Stimulated activated CD8-positive, alpha-beta memory T cell treated with anti-CD3 and anti-CD28 coated beads, Interleukin-2, amount 100 ng/mL, for 48 hours (primary cell): ENCODE data around the gene UGDH.
"Not testable (repeated sequence)": the region's sequence is repeated elsewhere in the genome, so short reads cannot be mapped to it uniquely, and the experiment has no call there.

Source experiments
- DNase-seq, 2 donors: peaks; one replicate each; pipeline ENCODE4 v3.0.0-alpha.2; 2020; ENCODE audit warnings: low read depth in 2 of 2

UGDH gene

DNA sequence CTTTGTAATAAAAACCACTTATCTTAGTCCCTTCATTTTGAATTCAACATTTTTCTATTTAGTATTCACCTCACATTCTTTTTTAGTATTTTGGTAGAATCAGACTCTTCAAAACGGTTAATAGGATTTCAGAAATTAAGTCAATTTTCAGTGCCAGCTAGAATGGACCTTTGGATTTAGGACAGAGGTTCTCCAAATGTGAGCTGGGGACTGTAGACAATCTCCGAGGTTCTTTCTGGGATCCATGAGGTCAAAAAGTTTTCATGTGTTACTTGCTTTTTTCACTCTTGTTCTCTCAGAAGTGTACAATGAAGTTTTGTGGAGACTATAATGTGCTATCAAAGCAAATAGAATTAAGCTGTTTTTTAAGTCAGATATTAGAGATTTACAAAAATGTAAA is 2.3 kb upstream of the UGDH start:
- no peak for DNase-seq

DNA sequence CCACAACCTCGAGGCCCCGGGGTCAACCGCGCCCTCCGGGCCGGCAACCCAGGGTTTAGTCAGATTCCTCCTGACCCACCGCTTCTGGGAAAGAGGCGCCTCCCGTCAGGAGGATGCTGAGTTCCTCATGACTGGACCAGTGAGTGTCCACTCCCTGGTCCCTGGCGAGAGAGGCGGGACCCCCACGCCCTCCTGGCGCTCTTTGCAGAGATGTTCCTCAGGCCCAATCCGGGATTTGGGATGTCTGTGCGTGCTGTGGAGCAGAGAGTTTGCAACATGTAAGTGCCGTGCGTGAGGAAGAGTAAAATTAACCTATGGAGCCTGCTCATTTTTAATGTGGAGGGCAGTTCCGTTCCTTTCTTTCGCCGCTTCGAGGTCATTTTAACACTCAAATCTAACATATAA is 824 bp upstream of the UGDH start:
- DNase-seq, result no peak

DNA sequence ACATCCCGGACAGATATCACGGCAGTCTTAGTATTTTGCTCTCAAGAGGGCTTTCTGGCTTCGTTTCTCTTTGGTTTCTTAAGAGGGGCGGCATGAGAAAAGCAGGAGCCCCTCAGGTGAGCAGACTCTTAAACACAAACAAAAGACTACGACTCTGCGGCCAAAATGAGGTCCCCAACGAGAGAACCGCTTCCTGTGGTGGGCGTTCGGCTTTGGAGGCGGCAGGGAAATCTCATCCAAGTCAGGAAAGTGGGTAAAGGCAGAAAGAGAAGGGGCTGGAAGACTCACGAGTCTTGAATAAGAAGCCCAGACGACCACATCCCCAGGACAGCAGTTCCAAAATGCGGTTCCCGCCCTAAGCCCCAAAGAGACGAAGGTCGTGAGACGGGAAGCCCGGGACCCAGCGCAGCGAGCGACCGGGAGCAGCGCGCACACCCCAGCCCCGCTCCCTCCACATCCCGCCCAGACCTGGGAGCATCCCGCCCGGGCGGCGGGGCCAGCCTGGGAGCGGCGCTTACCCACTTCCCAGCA is 409 bp downstream of the UGDH start:
- peak; percentile 7 to 9 for DNase-seq

DNA sequence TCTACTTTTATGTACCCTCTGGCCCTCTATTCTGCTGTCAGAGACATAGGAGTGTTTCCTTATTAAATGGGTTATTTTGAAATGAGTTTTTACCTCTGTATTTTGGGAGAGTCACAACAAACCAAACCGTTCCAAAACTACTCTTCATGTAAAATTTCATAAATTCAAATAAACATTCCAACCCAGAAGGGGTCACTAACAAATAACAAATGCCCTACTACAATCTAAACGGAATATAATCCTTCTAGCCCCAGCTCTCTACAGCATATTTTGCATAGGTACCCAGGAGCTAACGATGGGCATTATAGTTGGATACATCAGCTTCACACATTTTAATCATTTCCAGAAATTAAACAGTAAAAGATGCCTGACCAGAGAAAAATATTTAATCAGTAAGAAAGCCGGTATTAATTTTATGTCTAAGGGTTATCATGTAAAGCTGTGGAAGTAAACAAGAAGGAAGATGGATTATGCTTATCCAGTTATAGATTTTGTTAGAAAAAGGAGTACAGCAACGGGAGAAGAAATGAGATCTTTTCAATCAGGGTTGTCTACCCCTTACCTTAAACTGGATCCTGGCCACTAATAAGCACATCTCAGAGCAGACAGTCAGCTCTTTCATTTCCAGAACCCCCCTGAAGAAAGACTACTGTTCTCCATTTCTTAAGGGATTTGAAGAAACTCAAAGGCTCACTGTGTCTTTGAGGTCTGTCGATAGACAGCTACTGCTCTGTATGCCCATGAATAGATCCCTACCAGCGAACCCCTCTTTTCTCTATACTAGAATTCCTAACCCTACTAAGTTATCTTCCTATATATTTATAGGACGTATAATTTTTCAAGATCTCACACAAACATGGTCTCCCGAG is 1.2 kb downstream of the UGDH start:
- DNase-seq, result no peak

DNA sequence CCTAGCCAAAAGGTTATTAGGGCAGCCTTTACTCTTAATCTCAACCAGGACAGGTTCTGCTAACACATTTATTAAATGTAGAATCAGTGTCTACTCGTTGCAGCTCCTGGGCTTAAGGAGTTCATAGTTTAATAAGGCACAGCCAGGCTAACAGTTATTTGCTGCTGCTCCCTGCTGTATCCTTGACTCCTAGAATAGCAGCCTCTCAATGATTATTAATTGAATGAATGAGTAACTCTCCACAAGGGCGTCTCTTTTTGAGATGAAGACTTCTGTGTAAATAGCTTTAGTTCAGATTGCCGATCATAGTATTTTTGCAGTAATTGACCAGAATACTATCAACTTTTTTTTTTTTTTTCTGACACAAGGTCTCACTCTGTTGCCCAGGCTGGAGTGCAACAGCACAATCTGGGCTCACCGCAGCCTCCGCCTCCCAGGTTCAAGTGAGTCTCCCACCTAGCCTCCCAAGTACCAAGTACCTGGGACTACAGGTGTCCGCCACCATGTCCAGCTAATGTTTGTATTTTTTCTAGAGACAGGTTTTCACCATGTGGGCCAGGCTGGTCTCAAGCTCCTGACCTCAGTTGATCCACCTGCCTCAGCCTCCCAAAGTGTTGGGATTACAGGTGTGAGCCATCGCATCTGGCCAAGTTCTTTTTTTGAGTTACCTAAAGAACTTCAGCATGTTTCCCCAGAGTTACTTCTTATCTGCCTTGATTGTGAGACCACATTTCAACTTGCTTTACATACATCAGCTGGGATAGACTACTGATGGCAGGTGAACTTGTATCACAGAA is 2.9 kb downstream of the UGDH start:
- DNase-seq, result no peak

DNA sequence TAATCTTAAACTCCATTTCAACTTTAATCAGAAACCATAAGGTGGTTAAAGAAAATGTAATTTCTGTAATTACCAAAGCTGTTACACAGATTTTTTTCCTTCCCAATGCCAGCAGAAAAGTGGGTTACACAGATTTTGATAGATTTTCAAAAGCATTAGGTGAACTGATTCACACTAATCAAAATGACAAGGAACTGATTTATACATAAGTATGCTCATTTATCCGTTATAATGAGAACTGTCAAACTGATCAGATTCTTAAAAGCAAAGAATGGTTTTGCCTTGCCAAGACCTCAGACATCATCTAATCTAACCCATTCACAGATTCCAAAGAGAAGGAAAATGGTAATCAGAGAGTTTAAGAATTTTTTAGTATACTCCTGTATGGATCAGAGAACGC is 5.2 kb downstream of the UGDH start:
- no peak for DNase-seq

DNA sequence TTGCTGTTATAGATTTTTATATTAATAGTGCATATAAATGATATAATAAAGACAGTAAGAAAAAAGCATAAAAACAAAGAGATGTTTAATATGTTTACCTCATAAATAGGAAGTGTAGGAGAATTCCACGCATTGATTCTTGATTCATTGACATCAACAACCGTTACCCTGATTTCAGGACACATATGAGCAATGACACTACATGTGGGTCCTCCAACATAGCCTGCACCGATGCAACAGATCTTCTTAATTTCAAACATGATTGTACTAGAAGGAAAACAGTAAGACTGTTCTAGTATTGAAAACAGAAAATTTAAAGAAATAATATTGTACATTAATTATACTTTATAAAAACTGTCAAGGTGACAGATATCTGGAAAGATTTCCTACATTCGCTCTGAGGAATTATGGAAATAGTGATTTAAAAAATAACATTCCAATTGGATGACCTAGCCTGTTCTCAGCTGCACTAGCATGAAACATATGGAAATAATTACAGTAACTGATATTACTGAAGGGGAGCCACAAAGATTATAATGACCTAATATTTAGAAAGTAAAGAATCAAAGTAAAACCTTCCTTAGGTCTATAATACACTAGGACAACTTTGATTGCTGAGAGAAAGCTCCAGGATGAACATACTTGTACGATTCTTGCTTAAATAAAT is 5.9 kb downstream of the UGDH start:
- DNase-seq, result no peak

DNA sequence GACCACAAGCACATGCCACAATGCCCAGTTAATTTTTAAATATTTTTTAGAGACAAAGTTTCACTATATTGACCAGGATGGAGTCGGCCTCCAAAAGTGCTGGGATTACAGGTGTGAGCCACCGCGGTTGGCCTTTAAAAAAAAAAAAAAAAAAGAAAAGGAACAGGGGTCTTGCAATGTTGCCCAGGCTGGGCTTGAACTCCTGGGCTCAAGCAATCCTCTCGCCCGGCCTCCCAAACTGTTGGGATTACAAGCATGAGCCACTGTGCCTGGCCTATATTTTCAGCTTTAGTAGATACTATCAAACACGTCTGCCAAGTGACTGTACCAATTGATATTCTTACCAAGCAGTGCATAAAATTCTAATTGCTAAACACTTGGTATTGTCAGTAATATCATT is 8.8 kb downstream of the UGDH start:
- no peak for DNase-seq

DNA sequence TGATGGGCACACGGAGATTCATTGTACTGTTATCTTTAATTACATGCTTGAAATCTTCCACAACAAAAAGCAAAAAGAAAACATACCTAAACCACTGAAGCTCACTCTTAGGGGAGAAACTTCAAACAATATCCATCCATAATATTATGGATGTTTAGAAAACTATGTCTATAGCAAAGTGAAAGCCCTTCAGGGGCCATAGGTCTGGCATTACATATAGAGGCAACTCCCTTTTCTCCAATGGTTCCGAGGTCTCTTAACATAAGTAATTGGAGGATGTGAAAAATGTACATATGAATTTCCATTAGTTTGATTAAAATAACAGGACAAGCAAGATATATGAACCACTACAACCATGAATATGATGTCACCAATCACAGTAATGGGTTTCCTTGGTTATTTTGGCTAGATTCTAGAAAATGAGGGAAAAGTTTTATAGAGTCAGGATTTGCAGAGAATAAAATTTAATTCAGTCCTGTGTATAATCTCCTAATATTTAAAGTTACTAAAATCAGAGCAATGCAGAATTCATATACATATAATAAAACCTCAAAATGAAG is 10.8 kb downstream of the UGDH start:
- DNase-seq, result no peak

DNA sequence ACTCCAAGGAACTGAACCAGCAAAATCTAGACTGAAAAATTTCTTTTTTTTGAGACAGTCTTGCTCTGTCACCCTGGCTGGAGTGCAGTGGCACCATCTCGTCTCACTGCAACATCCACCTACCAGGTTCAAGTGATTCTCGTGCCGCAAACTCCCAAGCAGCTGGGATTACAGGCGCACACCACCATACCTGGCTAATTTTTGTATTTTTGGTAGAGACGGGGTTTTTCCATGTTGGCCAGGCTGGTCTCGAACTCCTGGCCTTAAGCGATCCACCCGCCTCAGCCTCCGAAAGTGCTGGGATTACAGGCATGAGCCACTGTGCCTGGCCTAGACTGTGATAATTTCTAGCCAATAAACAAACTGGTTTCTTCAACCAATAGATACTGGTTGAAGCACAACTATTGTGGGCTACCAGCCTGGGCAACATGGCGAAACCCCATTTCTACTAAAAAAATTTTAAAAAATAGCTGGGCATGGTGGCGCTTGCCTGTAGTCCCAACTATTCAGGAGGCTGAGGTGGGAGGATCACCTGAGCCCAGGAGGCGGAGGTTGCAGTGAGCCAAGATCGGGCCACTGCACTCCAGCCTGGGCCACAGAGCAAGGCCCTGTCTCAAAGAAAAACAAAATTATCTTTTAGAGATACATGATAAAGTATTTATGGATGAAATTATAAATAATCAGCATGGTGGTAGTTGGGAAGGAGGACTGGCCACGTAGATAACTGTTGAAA is 11.4 kb downstream of the UGDH start:
- DNase-seq, result not testable (repeated sequence)

DNA sequence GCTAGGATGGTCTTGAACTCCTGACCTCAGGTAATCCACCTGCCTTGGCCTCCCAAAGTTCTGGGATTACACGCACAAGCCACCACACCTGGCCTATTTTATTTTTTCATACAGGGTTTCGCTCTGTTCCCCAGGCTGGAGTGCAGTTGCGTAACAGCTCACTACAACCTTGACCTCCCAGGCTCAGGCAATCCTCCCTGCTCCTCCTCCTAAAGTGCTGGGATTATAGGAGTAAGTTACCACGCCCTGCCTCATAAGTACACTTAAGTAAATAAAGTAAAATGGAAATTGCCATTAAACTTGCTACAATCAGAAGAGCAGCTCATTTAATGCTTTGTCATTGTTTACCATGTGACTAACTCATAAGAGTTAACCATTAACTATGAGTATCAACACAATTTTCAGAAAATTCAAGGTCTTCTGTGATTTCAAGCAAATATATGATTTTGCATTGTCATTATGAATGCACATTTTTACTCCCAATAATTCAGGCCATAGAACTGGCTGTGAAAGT is 12.3 kb downstream of the UGDH start:
- DNase-seq, result no peak

DNA sequence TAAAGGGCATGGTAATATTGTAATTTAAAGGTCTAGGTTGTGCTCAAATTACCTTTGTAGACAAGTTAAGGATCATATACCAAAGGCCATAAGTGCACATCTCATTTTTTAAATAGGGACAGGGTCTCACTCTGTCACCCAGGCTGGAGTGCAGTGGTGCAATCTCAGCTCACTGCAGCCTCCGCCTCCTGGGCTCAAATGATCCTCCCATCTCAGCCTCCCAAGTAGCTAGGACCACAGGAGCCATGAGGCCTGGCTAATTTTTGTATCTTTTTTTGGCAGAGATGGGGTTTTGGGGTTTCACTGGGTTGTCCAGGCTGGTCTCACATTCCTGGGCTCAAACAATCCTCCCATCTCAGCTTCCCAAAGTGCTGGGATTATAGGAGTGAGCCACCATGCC is 13.0 kb downstream of the UGDH start:
- not testable (repeated sequence) for DNase-seq

DNA sequence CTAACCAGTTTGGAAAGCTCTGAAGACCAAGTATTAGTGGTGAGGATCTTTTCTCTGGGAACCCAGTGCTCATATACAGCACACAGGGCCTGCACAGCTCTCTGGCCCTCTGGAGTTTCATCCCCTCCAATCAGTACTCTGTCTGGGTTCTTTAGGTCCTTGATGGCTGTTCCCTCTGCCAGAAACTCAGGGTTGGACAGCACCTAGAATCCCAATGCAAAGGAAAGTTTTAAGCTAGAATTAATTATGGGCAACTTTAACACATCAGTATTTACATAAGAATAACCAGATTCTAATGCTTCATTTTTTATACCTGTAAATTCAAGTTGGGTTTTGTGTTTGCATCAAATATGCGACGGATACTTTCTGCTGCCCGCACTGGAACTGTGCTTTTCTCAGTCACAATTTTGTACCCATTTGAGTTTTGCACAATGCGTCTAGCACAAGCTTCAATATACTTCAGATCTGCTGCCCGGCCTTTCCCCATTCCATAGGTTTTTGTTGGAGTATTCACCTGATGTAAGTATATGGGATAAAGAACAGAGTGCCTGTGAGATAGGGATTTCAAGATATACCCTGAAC is 16.8 kb downstream of the UGDH start:
- DNase-seq, result no peak

DNA sequence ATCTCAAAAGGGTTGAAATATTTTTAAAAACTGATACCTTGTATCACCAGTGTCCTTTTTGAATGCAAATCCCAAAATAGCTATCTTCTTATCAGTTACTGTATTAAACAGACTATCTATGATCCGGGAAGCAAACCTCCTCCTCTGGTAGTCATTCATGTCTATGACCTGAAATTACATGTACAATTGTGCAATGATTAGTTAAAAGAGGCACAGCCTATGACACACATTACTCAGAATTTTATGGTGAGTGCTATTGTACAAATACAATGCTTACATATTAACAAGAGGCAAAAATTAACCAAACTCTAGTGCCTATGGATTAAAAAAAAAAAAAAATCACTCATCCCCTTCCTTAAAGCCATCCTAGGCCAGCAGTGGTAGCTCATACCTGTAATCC is 21.7 kb downstream of the UGDH start:
- DNase-seq, result no peak

DNA sequence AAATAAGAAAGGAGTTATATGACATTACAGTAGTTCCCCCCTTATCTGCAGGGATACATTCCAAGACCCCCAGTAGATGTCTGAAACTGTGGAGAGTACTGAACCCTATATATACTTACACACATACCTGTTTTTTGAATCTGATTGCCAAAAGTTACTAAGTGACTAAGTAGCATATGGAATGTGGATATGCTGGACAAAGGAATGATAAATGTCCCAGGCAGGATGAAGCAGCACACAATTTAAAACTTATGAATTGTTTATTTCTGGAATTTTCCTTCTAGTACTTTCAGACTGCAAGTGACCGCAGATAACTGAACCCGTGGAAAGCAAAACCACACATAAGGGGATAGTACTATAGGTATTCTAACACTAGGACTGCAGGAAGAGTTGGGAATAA is 22.7 kb downstream of the UGDH start:
- DNase-seq, result no peak

DNA sequence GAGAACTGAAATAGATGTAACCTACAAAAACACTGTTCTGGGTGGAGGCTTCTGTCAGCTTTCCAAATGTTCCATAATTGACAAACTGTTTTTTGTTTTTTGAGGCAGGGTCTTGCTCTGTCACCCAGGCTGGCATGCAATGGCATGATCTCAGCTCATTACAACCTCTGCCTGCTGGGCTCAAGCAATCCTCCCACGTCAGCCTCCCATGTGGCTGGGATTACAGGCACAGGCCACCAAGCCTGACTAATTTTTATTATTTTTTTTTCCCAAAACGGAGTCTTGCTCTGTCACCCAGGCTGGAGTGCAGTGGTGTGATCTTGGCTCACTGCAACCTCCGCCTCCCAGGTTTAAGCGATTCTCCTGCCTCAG is 24.6 kb downstream of the UGDH start:
- DNase-seq, result not testable (repeated sequence)

DNA sequence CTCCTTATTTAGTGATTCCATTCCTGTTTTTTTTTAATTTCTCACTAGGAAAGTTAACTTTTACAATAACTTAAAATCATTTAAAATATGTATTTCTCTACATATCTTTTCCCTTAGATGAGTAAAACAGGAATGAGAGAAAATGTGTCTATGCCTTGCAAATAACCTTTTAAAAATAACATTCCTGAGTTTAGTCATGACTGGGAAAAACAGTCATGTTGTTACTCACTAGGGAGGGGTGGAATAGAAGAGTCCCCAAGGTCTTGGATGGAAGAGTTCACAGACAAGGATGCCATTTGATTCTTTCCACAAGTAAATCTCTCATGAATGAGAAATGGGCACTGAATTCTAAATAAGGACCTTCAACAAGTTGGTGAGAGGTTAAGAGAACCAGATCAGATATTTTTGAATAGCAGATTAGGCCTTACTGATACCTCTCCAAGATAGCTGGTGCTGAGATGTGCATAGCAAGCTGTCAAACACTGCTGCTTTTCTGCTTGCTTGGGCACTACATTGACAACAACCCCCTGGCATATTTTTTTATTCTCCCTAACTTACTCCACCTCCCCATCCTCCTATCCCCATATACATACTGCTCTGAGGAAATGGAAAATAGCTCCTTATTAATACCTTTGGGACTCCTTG is 25.1 kb downstream of the UGDH start:
- DNase-seq, result no peak

DNA sequence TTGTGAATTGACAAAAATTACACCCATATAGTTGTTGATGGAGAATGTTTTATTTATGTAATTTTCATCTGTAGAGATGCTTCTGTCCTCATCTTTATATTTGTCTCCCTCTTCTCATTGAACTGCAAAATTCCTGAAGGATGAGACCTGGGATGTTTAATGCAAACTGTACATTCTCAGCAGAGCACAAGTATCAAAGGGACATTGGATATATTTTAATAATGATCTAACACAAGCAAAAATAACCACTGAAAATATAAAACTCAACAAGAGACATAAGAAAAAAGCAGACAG is 28.6 kb downstream of the UGDH start:
- no peak for DNase-seq

DNA sequence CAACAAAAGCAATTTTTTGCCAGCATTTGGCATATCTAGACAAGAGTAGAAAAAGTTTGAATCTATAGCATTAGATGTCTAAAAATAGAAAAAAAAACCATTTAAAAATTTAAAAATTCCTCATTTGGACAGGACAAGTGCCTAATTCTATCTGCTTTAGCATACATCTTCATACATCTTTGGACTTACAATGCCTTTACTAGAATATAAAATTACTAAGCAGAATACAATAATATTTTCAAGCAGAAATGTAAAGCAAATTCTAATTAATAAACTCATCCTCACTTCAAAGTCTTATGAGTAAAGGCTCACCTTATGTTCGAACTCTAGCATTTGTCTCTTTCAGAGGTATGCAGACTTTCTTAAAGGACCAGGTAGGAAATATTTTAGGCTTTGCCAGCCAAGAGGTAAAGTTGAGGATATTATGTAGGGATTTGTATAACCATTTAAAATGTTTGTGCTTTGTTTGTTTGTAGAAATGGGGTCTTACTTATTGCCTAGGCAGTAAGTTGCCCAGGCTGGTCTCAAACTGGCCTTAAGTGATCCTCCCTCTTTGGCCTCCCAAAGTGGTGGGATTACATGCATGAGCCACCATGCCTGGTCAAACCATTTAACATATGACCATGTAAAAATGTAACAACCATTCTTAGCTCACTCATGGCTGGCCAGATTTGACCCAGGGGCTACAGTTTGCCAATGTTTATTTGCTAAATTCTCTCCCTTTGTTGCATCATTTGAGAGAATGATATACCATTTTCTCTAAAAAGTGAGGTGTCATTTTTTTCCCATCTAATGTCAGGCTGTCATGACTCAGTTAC is 29.1 kb downstream of the UGDH start:
- DNase-seq, result no peak
